PC-3 (cell line): ENCODE measurements around the gene ANXA9. TPM values are rescaled to one million over a fixed set of nuclear protein-coding genes. Genes with fewer than 3 reads are reported as not detected.

ENCODE experiments used
- ATAC-seq: fragments of 200-7000 bp; cut with Tn5 transposase; 2 replicates; pipeline ENCODE4 v1.9.1; 2020; ENCODE audit warnings: mild to moderate bottlenecking, moderate library complexity
- BruUV-seq: library from RNA; stranded (reverse); fragments of 400-500 nt; replicated peaks from 2 replicates; lab custom pipeline; 2021; lab: Mats Ljungman, UMichigan
- CTCF ChIA-PET: fragments of 300-600 bp; sonication (Branson Sonifier 250); formaldehyde crosslinking; loops from one replicate; lab custom pipeline; 2022; ENCODE audit warnings: antibody characterized with exemption; lab: Charles Lee
- POLR2A ChIA-PET: fragments of 300-600 bp; sonication (Branson Sonifier 250); formaldehyde crosslinking; loops from one replicate; lab custom pipeline; 2022; ENCODE audit warnings: antibody characterized with exemption; ENCODE audit not compliant: unreplicated experiment; lab: Charles Lee
- DNase-seq: peaks from one replicate; pipeline ENCODE4 v3.0.0-alpha.2; 2015
- H2AFZ ChIP-seq: fragments of 300-600 bp; sonication (generic); 2 replicates; pipeline ENCODE4 v1.6.0; 2016; ENCODE audit warnings: antibody characterized with exemption, low read length
- H3F3A ChIP-seq: fragments of 300-600 bp; sonication (generic); one replicate; pipeline ENCODE4 v1.6.0; 2017; ENCODE audit warnings: antibody characterized with exemption, low read length, control low read depth, mild to moderate bottlenecking; ENCODE audit not compliant: unreplicated experiment
- H3K27ac ChIP-seq: fragments of 300-600 bp; sonication (generic); 2 replicates; pipeline ENCODE4 v1.5.1; 2016; ENCODE audit warnings: mild to moderate bottlenecking, low read length
- H3K27me3 ChIP-seq: fragments of 300-600 bp; sonication (generic); 2 replicates; pipeline ENCODE4 v1.6.1; 2016; ENCODE audit warnings: low read length, mixed read lengths
- H3K36me3 ChIP-seq: fragments of 300-600 bp; sonication (generic); 2 replicates; pipeline ENCODE4 v1.6.1; 2016; ENCODE audit warnings: low read depth, mixed run types, low read length, mixed read lengths
- H3K4me1 ChIP-seq: fragments of 300-600 bp; sonication (generic); 2 replicates; pipeline ENCODE4 v1.5.1; 2016; ENCODE audit warnings: low read length; ENCODE audit not compliant: insufficient read depth
- H3K4me2 ChIP-seq: fragments of 300-600 bp; sonication (generic); 2 replicates; pipeline ENCODE4 v1.6.0; 2016; ENCODE audit warnings: low read length
- H3K4me3 ChIP-seq: fragments of 300-600 bp; sonication (generic); 2 replicates; pipeline ENCODE4 v1.5.1; 2016; ENCODE audit warnings: mild to moderate bottlenecking, low read length, mixed read lengths
- H3K79me2 ChIP-seq: fragments of 300-600 bp; sonication (generic); 2 replicates; pipeline ENCODE4 v1.6.1; 2017; ENCODE audit warnings: low read length, mixed read lengths
- H3K9ac ChIP-seq: fragments of 300-600 bp; sonication (generic); 2 replicates; pipeline ENCODE4 v1.6.0; 2016; ENCODE audit warnings: mild to moderate bottlenecking, low read length
- H3K9me2 ChIP-seq: fragments of 300-600 bp; sonication (generic); replicated peaks from 2 replicates; pipeline ENCODE4 v1.6.1; 2016; ENCODE audit warnings: mixed run types, low read length, mixed read lengths
- H3K9me3 ChIP-seq: fragments of 300-600 bp; sonication (generic); 2 replicates; pipeline ENCODE4 v1.6.1; 2016; ENCODE audit warnings: low read length, mixed read lengths
- H4K20me1 ChIP-seq: fragments of 300-600 bp; sonication (generic); 2 replicates; pipeline ENCODE4 v1.6.1; 2016; ENCODE audit warnings: low read length, mixed read lengths
- EZH2 ChIP-seq: fragments of 300-600 bp; sonication (generic); IDR thresholded peaks from one replicate; pipeline ENCODE4 v1.6.1; 2017; ENCODE audit warnings: antibody characterized with exemption, mild to moderate bottlenecking, low read length; ENCODE audit not compliant: unreplicated experiment
- EZH2phosphoT487 ChIP-seq: fragments of 300-600 bp; sonication (generic); IDR thresholded peaks from 2 replicates; pipeline ENCODE4 v1.6.1; 2018; ENCODE audit warnings: mild to moderate bottlenecking, antibody characterized with exemption, low read length, borderline replicate concordance
- intact Hi-C: fragments of 100-400 bp; cut with micrococcal nuclease; formaldehyde crosslinking; loops from 2 replicates; pipeline ENCODE4 v1.9.0; 2023
- total RNA-seq: library from RNA; depleted of rRNA; stranded (reverse); fragments of >200 nt; gene quantifications from 2 replicates; pipeline ENCODE4 v1.2.3, GENCODE V29; 2014
- TF ChIP-seq, protein P1 (sequence below): fragments of 300-600 bp; sonication (generic); conservative IDR thresholded peaks from 2 replicates; pipeline ENCODE4 v1.5.1; 2017; ENCODE audit warnings: antibody characterized with exemption, low read depth, mild to moderate bottlenecking, low read length

ANXA9 gene
- total RNA-seq, 1 experiment from 2014 or later: 0.18 TPM

DNA sequence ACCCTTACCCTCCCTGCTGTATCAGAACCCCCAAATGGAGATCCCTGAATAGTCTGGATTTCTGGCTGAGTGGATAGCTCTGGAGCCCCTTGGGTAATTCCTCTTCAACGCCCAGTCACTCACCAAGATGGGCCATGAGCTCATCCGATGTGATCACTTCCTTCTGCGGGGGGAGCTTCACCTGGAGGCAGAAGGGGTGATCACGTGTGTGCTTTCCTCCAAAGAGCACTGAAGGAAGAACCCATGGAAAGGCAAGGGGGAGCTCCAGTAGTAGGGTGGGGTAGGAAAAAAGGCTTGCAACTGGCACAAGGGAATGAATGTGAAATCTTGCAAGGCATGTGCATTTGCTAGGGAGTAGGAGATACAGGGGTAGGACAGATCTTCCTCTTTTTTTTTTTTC is 19.5 kb downstream of the ANXA9 start:
- H3K9ac ChIP-seq: no peak overlapping the region
- no peaks in the 10 kb centered on the region for H3K27me3 ChIP-seq
- H3K36me3 ChIP-seq: no peaks in the 10 kb centered on the region
- no peaks in the 10 kb centered on the region for H3K9me3 ChIP-seq
- TF ChIP-seq, protein P1, sequence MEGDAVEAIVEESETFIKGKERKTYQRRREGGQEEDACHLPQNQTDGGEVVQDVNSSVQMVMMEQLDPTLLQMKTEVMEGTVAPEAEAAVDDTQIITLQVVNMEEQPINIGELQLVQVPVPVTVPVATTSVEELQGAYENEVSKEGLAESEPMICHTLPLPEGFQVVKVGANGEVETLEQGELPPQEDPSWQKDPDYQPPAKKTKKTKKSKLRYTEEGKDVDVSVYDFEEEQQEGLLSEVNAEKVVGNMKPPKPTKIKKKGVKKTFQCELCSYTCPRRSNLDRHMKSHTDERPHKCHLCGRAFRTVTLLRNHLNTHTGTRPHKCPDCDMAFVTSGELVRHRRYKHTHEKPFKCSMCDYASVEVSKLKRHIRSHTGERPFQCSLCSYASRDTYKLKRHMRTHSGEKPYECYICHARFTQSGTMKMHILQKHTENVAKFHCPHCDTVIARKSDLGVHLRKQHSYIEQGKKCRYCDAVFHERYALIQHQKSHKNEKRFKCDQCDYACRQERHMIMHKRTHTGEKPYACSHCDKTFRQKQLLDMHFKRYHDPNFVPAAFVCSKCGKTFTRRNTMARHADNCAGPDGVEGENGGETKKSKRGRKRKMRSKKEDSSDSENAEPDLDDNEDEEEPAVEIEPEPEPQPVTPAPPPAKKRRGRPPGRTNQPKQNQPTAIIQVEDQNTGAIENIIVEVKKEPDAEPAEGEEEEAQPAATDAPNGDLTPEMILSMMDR: no peak
- TF ChIP-seq EZH2: no peak
- TF ChIP-seq EZH2phosphoT487: no peak
- H3K79me2 ChIP-seq: no peaks in the 10 kb centered on the region
- H3K4me2 ChIP-seq: no peak overlapping the region
- no peak overlapping the region for H3K4me3 ChIP-seq
- no peaks in the 10 kb centered on the region for H4K20me1 ChIP-seq
- H2AFZ ChIP-seq: no peak overlapping the region
- POLR2A ChIA-PET: interaction anchor here (0.6 kb wide), 1 partner anchor 12 kb away, joined by 4 read pairs; no protein-coding TSS in a partner anchor
- CTCF ChIA-PET: no interaction called here
- H3K27ac ChIP-seq: no peak overlapping the region
- DNase-seq (peak; percentile 37), ATAC-seq (no peak)
- H3K4me1 ChIP-seq: peaks cover 32% of the 10 kb centered on the region
- no peaks in the 10 kb centered on the region for H3F3A ChIP-seq
- no TSS peak for BruUV-seq
- no peaks in the 10 kb centered on the region for H3K9me2 ChIP-seq
- intact Hi-C loops: loop anchor here (10.0 kb wide), 1 partner anchor 377 kb away; the partner anchor contains the start of gene ENSA

DNA sequence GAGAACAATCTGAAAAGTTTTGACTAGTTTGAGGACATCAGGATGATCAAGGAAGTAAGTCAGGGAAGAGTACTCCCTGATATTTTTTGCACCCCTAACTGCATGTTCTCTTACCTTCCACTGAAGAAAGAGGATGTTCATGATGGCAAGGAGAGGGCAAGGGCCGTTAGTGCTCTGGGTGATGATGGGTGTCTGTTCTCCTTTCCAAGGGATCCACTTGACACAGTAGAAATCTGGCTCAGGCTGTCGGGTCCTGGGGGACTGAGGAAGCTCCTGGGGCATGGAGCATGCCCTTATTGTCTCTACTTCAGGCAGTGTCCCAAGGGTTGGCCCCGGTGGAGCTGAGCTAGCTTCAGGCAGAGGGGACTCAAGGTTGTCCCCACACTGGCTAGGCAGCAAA is 20.0 kb downstream of the ANXA9 start:
- Histone ChIP-seq H2AFZ (no peak overlapping the region), H4K20me1 (no peaks in the 10 kb centered on the region), H3K4me2 (no peak overlapping the region), H3K4me3 (no peak overlapping the region), H3F3A (no peaks in the 10 kb centered on the region), H3K9ac (no peak overlapping the region), H3K27ac (no peak overlapping the region), H3K9me3 (no peaks in the 10 kb centered on the region), H3K4me1 (peaks cover 35% of the 10 kb centered on the region), H3K27me3 (no peaks in the 10 kb centered on the region), H3K79me2 (no peaks in the 10 kb centered on the region), H3K9me2 (no peaks in the 10 kb centered on the region), H3K36me3 (no peaks in the 10 kb centered on the region)
- DNase-seq (no peak), ATAC-seq (no peak)
- intact Hi-C loops: loop anchor here (10.0 kb wide), 1 partner anchor 377 kb away; the partner anchor contains the start of gene ENSA
- BruUV-seq: no TSS peak
- POLR2A ChIA-PET: interaction anchor here (0.6 kb wide), 1 partner anchor 11 kb away, joined by 4 read pairs; no protein-coding TSS in a partner anchor
- TF ChIP-seq EZH2 (no peak), EZH2phosphoT487 (no peak)
- TF ChIP-seq, protein P1: no peak
- CTCF ChIA-PET: no interaction called here

DNA sequence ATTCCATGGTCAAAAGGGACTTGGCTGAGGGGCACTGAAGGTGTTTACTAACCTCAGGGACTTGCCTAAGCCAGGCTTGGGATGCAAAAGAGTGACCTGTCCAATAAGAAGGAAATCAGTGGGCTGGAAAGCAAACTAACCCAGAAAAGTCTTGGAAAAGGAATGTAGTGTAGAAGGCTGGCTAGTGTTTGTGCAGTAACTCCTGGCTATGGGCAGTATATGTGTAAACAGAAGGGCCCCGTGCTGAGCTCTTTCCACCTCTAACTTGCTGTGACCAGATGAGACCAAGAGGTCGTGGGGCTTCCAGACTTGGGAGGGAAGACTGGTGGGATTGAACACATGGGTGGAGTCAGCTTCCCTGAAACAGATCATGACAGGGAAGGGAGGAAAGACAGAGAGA is 20.5 kb downstream of the ANXA9 start:
- H3K27me3 ChIP-seq: no peaks in the 10 kb centered on the region
- CTCF ChIA-PET: no interaction called here

More for the DNA sequence above, 20.5 kb downstream of the ANXA9 start:
- no TSS peak for BruUV-seq
- Histone ChIP-seq H3K36me3 (no peaks in the 10 kb centered on the region), H3K4me1 (peaks cover 40% of the 10 kb centered on the region), H2AFZ (no peak overlapping the region), H3K27ac (no peak overlapping the region), H3F3A (peaks cover 3% of the 10 kb centered on the region), H3K9me3 (no peaks in the 10 kb centered on the region), H3K9ac (no peak overlapping the region), H3K9me2 (no peaks in the 10 kb centered on the region), H3K79me2 (no peaks in the 10 kb centered on the region), H3K4me3 (no peak overlapping the region), H3K4me2 (no peak overlapping the region), H4K20me1 (no peaks in the 10 kb centered on the region)
- TF ChIP-seq EZH2 (no peak), EZH2phosphoT487 (no peak)
- TF ChIP-seq, protein P1: no peak
- POLR2A ChIA-PET: no interaction called here
- ATAC-seq: no peak
- intact Hi-C loops: loop anchor here (10.0 kb wide), 1 partner anchor 378 kb away; the partner anchor contains the start of gene ENSA
- DNase-seq: no peak
